Measurements from ENCODE around the gene ACOXL.

The ACOXL gene

DNA sequence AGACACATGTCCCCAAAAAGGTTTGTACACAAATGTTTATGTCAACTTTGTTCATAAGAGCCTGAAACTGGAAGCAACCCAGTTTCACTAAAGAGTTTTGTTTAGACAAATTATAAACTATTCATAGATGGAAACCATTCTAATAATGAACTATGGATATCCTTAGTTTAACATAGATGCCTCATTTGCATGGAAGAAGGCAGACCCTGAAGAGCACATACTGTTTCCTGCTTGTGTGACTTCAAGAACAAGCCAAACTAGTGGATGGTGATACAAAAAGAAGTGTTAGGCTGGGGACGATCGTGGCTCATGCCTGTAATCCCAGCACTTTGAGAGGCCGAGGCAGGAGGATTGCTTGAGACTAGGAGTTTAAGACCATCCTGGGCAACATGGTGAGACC, 48.1 kb downstream of the ACOXL start:
- DNase-seq: no peak
- in situ Hi-C loops (cut with HindIII; ENCODE audit: low pct_ligation_motif_present, low pct_unique_long_range_greater_than_20kb, low sequenced_read_pairs): no loop called here

DNA sequence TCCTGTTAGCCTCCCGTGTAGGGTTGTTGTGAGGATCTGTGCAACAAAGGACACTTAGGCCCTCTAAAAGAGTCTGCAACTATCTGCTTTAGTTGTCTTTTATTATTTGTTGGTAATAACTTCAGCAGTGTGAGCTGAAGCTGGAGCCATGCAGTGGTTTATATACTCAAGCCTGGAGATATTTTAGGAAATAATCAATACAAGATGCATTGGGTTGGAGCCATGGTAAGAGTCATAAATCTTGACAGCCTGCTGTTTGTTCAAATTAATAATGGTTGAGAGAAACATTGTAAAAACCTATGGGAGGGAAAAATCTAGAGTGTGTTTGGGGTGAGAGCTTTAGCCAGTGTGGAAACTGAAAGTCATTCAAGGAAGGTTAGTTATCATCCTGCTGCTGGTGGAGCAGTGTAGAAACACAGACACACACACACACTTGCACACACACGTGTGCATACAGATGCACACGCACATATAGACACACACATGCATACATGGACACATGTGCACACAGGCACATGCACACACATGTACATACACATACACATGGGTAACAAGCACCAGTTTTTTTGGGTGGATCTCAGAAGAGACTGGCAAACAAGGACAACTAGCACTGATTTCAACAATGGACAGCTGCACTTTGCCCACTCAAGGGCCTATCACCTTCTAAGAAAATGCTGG, 51.0 kb downstream of the ACOXL start:
- in situ Hi-C loops (cut with HindIII; ENCODE audit: low pct_ligation_motif_present, low pct_unique_long_range_greater_than_20kb, low sequenced_read_pairs): no loop called here
- no peak for DNase-seq

DNA sequence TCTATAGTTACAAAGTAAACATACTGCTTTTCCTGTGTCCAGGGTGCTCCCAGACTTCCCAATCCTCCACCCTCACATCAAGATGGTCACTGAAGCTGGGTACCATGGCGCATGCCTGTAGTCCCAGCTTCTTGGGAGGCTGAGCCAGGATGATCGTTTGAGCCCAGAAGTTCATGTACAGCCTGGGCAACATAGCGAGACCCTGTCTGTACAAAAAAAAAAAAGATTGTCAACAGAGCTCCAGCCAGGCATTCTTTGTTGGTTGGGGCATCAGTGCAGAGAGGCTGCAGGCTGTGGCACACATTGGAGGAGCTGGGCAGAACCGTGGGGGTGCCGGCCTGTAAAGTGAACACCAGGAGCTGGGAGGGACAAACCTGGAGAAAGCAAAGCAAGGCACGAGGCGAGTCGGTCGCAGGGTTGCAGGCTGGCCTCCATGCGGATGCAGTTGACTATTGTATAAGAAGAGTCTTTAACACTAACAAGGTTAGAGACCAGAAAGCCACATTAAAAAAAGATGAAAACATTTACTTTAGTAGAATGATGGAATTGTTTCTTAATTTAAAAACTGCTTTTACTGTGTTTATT, 51.8 kb downstream of the ACOXL start:
- no peak for DNase-seq
- in situ Hi-C loops (cut with HindIII; ENCODE audit: low pct_ligation_motif_present, low pct_unique_long_range_greater_than_20kb, low sequenced_read_pairs): no loop called here

DNA sequence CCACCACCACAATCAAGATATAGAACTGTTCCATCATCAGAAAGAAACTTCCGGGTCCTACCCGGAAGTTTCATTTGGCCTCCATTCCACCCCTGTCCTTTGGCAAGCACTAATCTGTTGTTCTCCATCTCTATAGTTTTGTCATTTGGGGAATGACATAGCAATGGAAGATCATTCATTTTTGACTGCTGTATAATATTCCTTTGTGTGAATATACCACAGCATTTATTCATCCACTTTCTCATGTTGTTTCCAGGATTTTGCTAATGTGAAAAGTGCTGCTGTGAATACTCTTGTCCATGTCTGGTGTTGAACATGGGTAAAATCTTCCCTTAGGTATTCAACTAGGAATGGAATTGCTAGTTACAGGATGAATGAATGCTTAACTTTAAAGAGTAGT, 53.1 kb downstream of the ACOXL start:
- no peak for DNase-seq

DNA sequence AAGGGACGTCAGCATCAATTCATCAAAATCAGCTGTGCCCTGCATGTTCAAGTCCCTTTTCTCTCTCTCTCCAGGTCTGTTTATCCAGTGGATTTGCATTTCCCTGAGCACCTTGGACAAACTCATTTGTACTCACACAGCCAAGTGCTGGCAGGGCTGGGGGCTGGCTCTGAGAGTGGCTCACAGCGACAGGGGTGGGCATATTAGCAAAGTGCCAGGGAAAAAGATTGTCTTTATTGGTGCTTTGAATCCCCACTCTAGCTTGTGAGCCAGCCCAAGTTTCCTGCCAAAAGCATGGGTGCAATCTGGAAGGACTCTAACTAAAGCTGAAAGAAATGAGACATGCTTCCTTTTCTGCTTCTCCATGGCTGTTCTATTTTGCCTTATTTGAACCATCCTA, 56.6 kb downstream of the ACOXL start:
- in situ Hi-C loops (cut with HindIII; ENCODE audit: low pct_ligation_motif_present, low pct_unique_long_range_greater_than_20kb, low sequenced_read_pairs): no loop called here
- DNase-seq: no peak

More for the DNA sequence above, 53.1 kb downstream of the ACOXL start:
- in situ Hi-C loops (cut with HindIII; ENCODE audit: low pct_ligation_motif_present, low pct_unique_long_range_greater_than_20kb, low sequenced_read_pairs): no loop called here

DNA sequence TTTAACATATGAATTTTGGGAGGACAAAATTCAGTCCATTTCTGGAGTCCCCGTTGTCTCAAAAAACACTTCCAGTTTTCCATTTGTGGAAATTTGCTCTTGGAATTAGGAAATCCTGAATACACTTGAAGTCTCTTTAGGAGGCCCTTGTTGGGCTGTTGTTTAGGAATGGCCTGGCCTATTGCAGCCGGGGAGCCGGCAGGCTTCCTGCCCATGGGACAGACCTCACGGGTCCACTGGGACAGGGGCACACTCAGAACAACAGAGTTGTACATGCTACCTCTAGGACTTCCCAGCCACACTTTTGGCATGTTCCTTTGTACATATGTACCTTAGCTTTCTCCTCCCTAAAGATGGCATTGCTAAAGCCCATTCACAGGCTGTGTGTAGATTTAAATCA, 57.3 kb downstream of the ACOXL start:
- in situ Hi-C loops (cut with HindIII; ENCODE audit: low pct_ligation_motif_present, low pct_unique_long_range_greater_than_20kb, low sequenced_read_pairs): no loop called here
- DNase-seq: no peak

DNA sequence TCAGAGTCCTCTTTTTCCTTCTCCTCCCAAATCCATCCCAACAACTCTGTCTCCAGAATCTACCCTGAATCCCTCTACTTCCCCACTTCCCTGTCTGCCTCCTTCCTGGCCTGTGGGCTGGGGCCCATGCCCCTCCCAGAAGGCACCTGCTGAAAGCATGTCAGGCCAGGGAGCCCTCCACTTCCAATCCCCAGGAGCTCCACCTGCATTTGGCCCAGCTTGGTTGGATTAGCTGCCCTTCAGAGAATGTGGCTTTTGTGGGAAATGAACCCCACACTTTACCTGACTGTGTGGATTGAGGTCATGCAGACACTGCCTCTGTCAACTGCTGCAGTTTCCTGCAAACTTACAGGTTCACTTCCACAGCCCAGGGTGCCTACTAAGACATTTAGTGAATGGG, 58.5 kb downstream of the ACOXL start:
- in situ Hi-C loops (cut with HindIII; ENCODE audit: low pct_ligation_motif_present, low pct_unique_long_range_greater_than_20kb, low sequenced_read_pairs): no loop called here
- no peak for DNase-seq

DNA sequence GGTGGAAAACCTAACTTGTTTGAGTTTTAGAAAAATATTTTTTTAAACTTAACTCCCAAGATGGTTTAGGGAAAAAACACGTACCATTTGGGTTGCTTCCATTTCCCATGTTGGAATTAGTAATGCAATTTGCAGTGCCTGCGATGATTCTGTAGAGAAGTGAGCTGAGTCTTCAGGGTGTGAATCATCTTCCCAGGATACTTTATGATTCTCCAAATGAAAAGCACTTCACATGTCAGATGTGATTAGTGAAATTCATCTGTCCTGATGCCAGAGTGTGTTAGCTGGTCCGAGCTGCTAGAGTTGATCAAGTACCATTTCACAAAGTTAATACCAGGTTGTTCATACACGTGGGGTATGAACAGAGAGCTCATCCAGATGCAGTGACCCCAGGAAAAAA, 59.1 kb downstream of the ACOXL start:
- in situ Hi-C loops (cut with HindIII; ENCODE audit: low pct_ligation_motif_present, low pct_unique_long_range_greater_than_20kb, low sequenced_read_pairs): no loop called here
- DNase-seq: no peak

DNA sequence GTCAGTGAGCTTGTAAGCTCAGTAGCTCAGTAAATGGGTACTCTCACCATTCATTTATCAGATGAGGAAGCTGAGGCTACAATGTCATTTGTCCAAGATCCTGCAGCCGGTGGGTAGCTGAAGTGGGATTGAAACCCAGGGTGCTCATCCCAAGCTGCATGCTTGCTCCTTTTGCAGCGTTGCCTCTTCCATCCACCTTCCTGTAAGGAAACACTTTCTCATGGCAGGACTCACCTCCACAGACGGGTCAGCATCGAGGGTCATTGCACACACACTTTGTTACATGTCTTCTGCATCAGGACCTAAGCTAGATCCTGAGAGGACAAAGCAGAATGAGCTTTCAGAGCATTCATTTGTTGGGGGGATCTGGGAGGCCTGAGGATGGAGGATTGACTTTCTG, 60.7 kb downstream of the ACOXL start:
- in situ Hi-C loops (cut with HindIII; ENCODE audit: low pct_ligation_motif_present, low pct_unique_long_range_greater_than_20kb, low sequenced_read_pairs): no loop called here
- no peak for DNase-seq

DNA sequence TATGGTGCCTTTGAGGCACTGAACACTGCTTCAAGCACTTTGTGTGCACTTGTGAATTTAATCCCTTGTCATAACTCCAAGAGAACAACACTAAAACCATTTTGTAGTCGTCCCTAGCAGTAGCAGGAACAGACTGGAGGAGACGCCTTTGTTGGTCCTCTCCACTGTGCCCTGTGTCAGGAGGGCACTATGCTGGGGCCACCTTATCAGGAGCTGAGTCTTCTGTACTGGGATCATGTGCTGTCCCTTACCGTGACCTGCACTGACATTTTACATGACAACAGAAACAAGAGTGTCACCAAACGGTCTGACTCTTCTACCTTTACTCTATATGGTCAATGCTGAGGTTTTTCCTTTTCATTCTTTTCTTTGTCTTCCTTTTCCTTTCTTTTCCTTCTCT, 62.0 kb downstream of the ACOXL start:
- no peak for DNase-seq
- in situ Hi-C loops (cut with HindIII; ENCODE audit: low pct_ligation_motif_present, low pct_unique_long_range_greater_than_20kb, low sequenced_read_pairs): no loop called here

DNA sequence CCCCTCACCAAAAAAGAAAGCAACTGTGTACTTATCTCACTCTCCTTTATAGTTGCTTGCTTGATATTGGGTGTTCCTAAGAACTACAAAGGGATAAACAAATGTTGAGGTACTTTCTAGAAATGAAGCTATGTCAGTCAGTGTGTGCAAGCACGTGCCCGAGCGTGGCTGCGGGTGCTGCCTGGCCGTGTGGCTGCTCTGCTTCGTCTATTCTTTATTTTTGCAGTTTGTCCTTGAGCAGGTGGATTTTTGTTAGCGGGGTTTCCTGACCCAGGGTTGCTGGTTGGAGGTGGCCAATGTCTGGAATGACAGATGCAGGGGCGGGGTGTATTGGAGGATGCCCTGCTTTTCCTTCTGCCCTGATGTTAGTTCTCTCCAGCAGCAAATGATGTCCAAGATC, 62.6 kb downstream of the ACOXL start:
- DNase-seq: no peak
- in situ Hi-C loops (cut with HindIII; ENCODE audit: low pct_ligation_motif_present, low pct_unique_long_range_greater_than_20kb, low sequenced_read_pairs): no loop called here

DNA sequence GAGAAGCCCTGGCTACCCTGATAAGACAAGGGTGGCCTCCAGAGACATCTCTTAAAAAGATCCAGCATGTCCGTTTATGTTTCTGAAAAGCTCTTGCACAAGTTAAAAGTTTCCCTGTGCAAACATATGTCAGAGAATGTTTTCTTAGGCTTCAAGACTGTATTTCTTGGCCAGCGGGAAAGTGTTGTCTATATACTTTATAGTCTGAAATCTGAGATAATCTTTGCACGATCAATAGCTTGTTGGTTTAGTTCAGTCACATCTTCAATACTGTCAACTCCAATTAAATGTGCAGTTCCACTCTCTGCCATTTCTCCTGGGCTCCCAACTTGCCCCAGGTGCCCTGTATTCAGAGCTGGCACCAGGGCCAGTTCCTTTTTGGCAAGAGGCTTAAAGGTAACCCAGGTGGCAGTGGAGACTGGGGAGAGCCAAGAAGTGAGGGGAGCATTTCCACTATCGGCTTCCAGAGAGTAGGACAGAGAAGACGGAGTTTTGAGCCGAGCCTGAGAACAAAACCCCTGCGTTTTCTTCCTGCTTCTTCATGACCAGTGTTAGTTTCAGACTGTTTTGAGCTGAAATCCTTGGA, 64.4 kb downstream of the ACOXL start:
- no peak for DNase-seq
- in situ Hi-C loops (cut with HindIII; ENCODE audit: low pct_ligation_motif_present, low pct_unique_long_range_greater_than_20kb, low sequenced_read_pairs): no loop called here

DNA sequence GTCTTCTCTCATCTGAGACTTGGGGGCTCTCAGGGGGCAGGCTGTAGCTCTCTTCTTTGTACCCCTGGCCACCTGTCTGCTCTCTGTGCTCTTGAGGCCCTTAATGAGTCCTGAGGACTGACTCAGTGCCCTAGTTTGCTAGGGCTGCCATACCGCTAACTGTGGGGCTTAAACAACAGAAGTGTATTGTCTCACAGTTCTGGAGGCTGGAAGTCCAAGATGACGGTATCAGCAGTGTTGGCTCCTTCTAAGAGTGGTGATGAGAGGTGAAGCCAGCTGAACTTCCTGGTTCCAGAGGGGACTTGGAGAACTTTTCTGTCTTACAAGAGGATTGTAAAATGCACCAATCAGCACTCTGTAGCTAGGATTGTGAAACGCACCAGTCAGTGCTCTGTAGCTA, 67.0 kb downstream of the ACOXL start:
- no peak for DNase-seq
- in situ Hi-C loops (cut with HindIII; ENCODE audit: low pct_ligation_motif_present, low pct_unique_long_range_greater_than_20kb, low sequenced_read_pairs): no loop called here

DNA sequence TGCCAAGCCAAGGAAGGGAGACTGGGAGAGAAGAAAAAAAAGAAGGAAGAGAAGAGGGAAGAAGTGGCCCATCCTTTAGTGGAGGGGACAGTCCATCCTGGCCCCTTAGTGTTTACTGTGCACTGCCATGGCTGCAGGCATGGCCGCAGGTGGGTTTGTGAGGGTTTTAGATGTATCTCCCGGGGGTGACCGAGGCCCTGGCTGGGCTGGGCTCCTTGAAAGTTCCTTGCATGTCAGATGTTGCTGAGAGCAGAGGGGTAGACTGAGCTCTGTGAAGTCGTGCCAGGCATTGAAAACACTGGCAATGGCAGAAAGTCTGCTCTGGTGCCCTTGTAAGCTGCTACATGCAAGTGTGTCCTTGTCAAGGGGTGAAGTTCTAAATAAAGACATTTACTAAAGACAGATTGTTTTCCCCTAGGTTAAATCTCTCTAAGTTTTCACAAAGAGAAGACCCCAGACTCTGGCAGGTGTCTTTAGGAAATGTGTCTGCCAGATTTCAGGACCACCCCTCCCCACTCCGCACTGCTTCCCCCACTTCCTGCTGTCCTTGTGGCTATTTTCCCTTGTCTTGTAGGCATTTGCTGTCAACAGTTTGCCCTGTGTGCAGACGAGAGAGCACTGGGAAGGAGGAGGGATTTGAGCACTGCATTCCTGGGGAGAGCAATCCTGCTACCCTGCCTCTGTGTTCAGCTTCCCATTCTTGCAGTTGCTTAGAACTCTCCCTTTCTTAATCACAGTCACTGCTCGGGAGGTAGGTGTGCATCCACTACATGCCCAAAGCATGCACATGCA, 68.4 kb downstream of the ACOXL start:
- no peak for DNase-seq
- in situ Hi-C loops (cut with HindIII; ENCODE audit: low pct_ligation_motif_present, low pct_unique_long_range_greater_than_20kb, low sequenced_read_pairs): no loop called here

DNA sequence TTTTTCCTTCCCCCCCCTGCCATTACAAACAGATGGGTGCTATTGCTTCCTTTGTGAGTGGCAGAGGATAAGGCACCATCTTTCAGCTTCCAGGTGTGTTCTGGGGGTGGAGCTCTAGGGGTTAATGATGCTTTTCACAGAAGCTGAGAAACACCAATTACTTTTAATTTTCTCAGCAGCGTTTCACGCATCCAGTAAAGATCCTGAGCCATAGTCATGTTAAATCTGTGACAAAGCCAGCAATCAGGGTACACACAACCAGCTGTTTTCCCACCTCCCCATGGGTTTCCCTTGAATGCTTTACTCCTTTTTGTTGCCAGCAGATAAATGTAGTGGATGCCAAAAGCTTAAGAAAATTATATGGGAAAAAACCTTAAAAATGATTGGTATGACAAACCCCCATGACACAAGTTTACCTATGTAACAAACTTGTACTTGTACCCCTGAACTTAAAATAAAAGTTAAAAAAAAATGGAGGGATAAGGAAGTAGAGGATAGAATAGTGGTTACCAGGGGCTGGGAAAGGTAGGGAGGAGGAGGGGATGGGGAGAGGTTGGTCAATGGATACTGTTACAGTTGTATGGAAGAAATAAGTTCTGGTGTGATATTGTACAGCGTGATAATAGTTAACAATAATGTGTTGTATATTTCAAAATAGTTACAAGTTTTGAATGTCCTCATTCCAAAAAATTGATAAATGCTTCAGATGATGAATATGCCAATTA, 70.0 kb downstream of the ACOXL start:
- no peak for DNase-seq
- in situ Hi-C loops (cut with HindIII; ENCODE audit: low pct_ligation_motif_present, low pct_unique_long_range_greater_than_20kb, low sequenced_read_pairs): no loop called here

DNA sequence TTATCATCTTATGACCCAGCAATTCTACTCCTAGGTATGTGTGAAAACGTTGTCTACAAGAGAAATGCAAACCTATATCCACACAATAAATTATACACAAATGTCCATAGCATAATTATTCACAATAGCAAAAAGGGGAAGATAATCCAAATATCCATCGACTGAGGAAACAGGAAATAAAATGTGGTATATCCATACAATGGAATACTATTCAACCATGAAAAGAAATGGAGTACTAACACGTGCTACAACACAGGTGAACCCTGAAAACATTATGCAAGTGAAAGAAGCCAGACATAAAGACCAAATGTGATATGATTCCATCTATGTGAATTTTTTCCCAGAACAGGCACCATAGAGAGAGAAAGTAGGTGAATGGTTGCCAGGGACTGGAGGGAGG, 72.1 kb downstream of the ACOXL start:
- in situ Hi-C loops (cut with HindIII; ENCODE audit: low pct_ligation_motif_present, low pct_unique_long_range_greater_than_20kb, low sequenced_read_pairs): no loop called here
- DNase-seq: no peak

DNA sequence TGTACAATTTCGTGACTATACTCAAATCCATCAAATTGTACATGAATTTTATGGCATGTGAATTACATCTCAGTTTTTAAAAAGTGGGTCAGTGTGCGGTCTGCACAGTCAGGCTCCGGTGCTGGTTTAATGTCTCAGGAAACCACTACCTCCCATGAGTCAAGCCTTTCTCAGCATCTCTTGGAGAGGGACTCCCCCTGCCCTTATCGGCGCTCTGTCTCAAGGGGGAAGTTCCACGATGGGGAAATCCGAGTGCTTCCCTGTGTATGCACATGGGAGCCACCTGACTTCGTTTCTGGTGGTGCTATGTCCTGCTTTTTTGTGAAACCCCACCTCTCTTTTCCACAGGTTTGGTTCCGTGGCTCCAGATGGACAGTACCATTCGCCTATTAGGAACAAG, 72.5 kb downstream of the ACOXL start:
- DNase-seq: no peak
- in situ Hi-C loops (cut with HindIII; ENCODE audit: low pct_ligation_motif_present, low pct_unique_long_range_greater_than_20kb, low sequenced_read_pairs): no loop called here

DNA sequence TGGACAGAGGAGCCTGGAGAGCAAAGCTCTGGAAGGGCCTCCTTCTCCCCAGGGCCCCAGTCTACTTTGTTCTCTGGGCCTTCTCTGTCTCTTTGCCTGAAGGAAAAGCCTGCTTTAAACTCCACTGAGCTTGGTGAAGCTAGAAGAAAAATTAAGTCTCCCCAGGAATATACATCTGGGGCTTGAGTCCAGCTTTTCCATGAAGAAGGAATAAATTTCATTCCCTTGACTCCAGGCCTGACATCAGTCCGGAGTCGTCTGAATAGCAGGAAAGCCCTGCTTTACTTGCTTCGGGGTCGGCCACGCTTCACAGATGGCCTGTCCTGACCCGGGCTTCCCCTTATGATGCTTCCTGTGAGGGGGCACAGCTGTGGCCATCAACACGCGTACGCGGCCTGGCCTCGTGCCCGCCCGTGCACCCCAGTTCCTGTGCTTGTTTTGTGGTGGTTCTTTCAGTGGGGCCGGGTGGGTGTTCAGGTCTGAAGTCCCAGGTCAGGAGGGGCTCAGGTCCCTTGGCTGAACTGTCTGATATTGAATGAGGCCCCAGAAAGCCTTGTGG, 73.6 kb downstream of the ACOXL start:
- DNase-seq: no peak
- in situ Hi-C loops (cut with HindIII; ENCODE audit: low pct_ligation_motif_present, low pct_unique_long_range_greater_than_20kb, low sequenced_read_pairs): no loop called here

DNA sequence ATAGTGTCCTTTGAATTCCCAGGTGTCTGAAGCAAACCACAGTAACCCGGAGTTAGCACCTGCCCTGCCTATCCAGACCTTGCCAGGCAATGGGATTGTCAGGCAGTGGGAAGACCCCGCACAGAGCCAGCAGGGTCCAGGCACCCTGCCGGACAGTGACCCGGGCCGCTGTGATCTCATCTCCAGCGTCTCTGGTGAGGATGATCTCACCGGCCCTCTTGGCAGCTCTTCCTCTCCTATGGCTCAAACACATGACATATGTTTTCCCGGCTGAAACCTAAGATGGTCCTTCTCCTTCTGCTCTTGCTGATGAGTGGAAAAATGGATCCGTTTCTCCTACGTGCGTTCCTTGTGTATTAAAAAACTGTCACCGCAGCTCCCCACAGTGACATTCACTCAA, 75.1 kb downstream of the ACOXL start:
- in situ Hi-C loops (cut with HindIII; ENCODE audit: low pct_ligation_motif_present, low pct_unique_long_range_greater_than_20kb, low sequenced_read_pairs): no loop called here

More for the DNA sequence above, 75.1 kb downstream of the ACOXL start:
- DNase-seq: no peak
